GM18498 (cell line): Measurements from ENCODE around the gene PRR30.
"Not testable (repeated sequence)": the region's sequence is repeated elsewhere in the genome, so short reads cannot be mapped to it uniquely, and the experiment has no call there.

ENCODE experiments used
- ATAC-seq: cut with Tn5 transposase; IDR thresholded peaks from one replicate; pipeline ENCODE4 v1.9.1; 2021; ENCODE audit warnings: mild to moderate bottlenecking, moderate library complexity; ENCODE audit not compliant: unreplicated experiment

The PRR30 gene

GRCh38 chr2:27139310-27139709 lies at the start of gene PRR30:
PRR30 (minus strand) TSS chr2:27139410; CDS start chr2:27138329, 1,081 bp downstream.
- ATAC-seq: no peak

- no peak for ATAC-seq
Observed at GRCh38 chr2:27186613-27187345, 47.6 kb upstream of the PRR30 start.

DNA sequence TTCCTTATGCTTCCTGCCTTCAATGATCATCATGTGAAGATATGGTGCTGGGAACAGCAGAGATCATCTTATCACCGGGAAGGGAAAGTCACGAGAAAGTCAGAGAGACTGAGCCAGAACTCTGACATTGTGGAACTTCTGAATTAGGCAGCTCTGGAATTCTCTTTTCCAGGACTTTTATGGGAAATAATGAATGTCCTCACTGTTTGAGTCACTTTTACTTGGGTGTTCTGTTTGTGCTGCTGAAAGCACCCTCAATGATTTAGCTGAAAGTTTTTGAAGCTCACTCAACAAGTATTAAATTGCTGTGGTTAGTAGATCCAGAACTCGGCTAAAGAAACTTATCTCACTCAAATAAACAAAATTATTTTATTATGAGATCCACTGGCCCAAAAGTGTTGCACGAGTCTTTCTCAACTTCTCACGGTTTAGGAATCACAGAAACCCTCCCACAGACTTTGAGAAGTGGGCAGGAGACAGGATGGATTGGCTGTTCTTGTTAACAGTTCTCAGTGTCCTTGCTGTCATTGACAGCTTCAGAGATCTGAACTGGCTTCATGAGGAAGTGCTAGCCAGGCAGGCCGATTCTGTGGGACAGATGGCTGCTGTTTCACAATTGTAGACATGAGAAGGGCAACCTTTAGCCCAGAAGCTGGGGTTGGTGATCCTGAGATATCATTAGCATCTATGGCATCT lies 46.3 kb upstream of the PRR30 start:
- ATAC-seq: no peak

DNA sequence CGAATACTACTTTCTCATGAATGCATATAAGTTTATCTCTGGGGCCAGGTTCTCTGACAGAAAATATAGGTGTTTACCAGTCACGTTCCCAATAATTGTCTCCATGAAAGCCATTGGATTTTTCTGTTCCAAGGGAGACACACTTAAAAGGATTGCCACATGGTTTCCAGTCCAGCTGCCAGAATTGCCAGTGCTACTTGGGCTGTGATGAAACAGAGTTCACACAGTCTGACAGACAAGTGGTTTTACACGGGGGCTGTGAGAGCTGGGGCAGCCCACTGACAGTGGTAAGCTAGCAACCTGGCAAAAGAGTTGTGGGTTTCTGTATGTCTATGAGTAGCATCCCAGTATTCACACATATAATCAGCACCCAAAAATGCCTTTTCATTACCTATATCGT lies 44.9 kb upstream of the PRR30 start:
- no peak for ATAC-seq

DNA sequence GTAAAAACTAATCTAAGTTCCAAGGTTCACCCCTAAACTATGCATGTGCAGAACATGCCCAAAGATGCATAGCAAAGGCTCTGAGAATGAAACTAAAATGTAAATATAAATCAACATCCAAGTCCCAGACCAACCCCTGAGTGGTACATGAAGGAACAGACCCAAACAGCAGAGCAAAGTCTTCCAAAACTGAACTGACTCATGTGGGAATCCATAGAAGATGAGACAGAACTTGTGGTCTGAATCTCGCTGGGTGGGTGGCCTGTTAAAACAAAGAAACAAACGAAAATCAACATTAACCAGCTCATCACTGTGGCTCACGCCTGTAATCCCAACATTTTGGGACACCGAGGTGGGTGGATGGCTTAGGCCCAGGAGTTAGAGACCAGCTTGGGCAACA lies 43.1 kb upstream of the PRR30 start:
- ATAC-seq: no peak

DNA sequence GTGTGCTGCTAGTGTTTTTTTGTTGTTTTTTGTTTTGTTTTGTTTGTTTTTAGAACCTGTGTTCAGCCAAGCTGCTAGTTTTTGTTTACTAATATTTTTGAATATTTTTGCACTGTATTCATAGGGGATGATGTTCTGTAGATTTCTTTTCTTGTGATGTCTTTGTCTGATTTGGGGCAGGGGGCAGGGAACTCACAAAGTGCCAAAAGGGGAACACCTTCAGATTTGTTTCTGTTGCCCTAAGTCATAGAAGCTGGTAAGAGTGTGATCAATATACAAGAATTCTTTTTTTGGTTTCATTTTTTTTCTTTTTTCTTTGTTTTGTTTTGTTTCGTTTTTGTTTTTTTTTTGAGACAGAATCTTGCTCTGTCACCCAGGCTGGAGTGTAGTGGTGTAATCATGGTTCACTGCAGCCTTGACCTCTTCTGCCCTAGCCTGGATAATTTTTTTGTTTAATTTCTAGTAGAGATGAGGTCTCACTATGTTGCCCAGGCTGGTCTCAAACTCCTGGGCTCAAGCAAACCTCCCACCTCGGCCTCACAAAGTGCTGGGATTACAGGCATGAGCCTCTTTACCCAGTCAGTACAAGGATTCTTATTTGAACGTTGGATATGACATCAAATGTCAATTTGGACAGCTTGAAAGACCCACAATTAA lies 40.3 kb upstream of the PRR30 start:
- no peak for ATAC-seq

DNA sequence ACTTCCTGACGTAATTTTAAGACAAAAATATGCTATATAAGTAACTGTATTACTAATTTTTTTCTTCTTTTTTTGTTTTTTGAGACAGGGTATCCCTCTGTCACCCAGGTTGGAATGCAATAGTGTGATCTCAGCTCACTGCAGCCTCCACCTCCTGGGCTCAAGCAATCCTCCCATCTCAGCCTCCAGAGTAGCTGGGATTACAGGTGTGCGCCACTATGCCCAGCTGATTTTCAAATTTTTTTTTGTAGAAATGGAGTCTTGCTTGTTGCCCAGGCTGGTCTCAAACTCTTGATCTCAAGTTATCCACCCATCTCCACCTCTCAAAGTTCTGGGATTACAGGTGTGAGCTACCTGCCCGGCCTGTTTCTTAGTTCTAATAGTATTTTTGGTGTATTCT lies 39.3 kb upstream of the PRR30 start:
- no peak for ATAC-seq

DNA sequence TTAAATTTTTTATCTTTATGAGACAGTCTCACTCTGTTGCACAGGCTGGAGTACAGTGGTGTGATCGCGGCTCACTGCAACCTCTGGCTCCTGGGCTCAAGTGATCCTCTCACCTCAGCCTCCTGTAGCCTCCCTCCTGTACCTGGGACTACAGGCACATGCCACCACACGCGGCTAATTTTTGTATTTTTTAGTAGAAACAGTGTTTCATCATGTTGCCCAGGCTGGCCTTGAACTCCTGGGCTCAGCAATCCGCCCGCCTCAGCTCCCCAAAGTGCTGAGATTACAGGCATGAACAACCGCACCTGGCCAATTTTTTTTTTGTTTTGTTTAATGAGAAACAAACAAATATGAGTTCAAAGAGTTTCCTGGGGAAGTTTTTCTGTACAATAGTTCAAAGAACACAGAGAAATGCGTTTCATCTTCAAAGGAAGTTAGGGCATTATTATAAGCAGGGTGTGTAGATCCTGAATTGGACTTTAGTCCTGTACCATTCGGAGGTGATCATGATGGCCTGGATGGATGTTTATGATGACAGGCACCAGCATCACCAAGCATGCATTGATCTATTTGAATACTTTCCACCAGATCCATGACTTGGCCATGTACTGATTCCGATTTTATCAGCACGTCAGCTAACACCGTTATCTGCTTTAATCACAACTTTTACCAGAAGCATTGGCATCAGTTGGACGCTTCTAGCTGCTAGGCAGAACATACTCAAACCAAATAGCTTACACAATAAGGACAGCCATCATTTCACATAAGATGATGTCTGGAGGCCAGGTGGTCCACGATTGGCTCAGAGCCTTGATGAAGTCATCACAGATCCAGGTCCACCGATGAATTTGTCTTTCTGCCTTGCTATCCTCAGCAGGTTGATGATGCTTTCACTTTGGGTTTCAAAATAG lies 38.5 kb upstream of the PRR30 start:
- no peak for ATAC-seq

DNA sequence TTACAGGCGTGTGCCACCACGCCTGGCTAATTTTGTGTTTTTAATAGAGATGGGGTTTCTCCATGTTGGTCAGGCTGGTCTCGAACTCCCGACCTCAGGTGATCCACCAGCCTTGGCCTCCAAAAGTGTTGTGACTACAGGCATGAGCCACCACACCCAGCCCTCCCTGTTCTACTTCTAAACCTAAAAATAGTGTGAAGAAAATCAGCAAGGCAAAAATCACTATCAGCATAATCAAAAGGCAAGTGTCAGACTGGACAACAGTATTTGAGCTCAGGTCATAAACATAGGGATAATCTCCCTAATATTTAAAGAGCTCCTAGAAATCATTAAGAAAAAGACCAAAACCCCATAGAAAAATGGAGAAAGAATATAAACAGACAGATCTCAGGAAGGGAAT lies 36.6 kb upstream of the PRR30 start:
- ATAC-seq: not testable (repeated sequence)

DNA sequence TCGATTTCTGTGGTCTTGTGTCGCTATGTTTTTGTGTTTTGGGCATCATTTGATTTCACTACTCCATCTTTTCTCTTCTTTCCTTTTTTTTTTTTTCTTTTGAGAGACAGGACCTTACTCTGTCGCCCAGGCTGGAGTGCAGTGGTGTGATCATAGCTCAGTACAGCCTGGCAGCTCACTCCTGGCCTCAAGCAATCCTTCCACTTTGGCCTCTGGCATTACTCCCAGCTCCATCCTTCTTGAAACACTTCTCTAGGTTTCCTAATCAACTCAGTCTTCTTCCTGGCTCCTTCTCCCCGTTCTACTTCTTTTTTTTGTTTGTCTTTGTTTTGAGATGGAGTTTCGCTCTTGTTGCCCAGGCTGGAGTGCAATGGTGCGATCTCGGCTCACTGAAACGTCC lies 36.1 kb upstream of the PRR30 start:
- no peak for ATAC-seq

DNA sequence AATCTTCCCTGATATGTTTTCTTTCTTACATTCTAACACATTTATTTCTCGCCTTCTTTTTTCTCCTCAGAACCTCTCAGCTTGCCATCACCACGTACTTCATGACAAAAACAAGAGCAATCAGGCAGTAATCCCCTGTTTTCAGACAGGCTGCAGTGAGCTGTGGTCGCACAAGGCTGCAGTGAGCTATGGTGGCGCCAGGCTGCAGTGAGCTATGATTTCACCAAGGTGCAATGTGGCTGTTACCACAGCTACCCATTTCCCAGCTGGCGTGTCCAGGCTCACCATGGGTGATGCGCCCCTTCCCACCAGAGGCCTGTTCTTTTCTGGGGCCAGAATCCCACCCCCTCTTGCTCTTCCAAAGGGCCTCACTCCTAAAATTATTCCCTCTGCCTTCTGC lies 35.4 kb upstream of the PRR30 start:
- ATAC-seq: no peak

DNA sequence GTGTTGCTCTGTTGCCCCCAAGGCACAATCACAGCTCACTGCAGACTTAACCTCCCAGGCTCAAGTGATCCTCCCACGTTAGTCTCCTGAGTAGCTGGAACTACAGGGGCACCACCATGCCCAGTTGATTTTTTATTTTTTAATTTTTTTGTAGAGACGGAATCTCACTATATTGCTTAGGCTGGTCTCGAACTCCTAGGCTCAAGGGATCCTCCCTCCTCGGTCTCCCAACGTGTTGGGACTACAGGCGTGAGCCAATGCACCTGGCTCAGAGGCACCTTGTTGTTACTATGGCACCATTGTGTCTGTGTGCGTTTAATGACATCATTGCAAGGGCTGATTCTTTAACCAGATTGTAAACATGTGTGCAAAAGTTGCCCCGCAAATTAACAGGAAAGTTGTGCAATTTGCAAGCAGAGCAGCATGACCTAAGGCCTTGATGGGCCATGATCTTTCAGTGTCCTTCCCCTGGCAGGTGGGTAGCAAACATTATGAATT lies 32.2 kb upstream of the PRR30 start:
- no peak for ATAC-seq

GRCh38 chr2:27170581-27171337 lies 31.5 kb upstream of the PRR30 start:
- no peak for ATAC-seq

DNA sequence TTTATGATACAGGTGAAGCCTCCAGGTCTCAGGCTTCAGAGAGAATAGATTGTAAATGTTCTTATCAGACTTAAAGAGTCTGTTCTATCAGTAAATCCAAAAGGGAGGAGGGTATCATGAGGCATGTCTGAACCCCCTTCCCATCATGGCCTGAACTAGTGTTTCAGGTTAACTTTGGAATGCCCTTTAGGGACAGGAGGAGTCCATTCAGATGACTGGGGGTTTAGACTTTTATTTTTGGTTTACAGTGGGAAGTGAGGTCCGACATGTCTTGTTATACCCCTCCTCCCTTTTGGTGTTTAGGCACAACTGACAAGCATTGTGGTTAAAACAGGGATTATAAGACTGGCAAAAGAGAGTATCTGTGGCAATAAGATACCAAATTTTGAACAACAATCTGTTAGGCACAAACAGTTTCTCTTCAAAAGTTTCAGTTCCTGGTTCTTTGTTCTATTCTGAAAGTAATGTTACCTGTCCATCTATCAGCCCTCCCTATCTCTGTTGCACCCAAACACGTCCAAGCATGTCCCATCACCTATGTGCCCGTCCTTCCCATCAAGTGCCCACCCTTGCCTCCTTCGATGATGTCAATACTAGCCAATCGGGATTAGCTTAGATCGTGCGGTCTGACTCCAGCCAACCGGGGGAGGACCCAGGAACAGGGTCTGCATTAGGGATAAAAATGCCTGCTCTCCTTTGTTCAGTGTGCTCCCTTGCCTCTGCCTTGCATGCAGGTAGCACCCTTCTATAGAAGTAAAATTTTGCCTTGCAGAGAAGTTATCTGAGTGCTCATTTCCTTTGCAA lies 26.0 kb upstream of the PRR30 start:
- peak; percentile 54 for ATAC-seq

GRCh38 chr2:27162151-27163121 lies 23.2 kb upstream of the PRR30 start:
- ATAC-seq: no peak

GRCh38 chr2:27160191-27160590 lies 21.0 kb upstream of the PRR30 start:
- ATAC-seq: no peak

DNA sequence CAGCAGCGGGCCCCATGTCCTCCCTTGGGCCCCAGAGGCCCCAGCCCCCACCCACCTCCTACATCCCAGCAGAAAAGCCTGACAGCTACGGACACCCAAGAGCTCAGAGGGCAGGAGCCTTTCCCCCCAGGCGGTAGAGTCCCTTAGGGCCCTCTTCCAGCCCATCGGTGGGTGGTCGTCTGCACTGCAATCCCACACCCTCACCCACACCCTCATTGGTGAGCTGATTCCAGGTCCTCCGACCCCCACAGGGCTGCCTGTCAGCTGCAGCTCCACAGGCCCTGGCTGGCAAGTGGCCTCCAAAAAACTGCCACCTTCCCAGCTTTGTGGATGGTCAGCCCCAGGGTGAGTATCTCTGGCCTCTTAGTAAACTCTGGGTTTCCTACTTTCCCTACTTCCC lies 20.1 kb upstream of the PRR30 start:
- no peak for ATAC-seq

DNA sequence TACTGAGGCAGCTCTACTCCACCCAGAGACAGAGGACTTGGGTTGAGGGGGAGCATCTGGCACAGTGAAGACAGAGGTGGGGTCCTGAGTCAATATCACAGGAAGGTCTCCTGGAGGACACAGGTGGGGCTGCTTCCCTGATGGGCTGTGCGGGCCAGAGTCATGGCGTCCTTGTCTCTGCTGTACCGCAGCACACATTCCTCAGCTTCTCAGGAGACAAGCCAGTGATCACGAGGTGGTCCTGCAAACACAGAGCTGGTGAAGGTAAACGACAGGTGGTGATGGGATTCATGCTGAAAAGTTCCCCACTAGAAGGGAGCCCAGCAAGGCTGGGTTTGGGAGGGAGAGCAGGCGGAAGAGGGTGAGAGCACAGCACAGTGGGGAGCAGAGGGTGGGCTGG lies 19.3 kb upstream of the PRR30 start:
- ATAC-seq: no peak
